HepG2 (cell line): ENCODE results near the gene SREBF1. TPM values are rescaled to one million over a fixed set of nuclear protein-coding genes. Genes with fewer than 3 reads are reported as not detected.

Experiments
- ETV6 ChIP-seq: sonication (generic); formaldehyde crosslinking; conservative IDR thresholded peaks from 2 replicates; pipeline ENCODE4 v1.4.0; 2020; ENCODE audit warnings: missing genetic modification reagents
- FOXK1 ChIP-seq: sonication (generic); formaldehyde crosslinking; IDR thresholded peaks from 2 replicates; pipeline ENCODE4 v1.4.0; 2020; ENCODE audit warnings: low read depth, missing genetic modification reagents, borderline replicate concordance
- IRX3 ChIP-seq: sonication (generic); formaldehyde crosslinking; IDR thresholded peaks from 2 replicates; pipeline ENCODE4 v1.8.1; 2023; ENCODE audit warnings: mild to moderate bottlenecking, low read depth, missing genetic modification reagents, borderline replicate concordance
- MED1 ChIP-seq: sonication (generic); formaldehyde crosslinking; IDR thresholded peaks from 2 replicates; pipeline ENCODE4 v1.4.0; 2020; ENCODE audit warnings: missing genetic modification reagents
- PHF20 ChIP-seq: sonication (generic); formaldehyde crosslinking; IDR thresholded peaks from 2 replicates; pipeline ENCODE4 v1.5.0; 2020; ENCODE audit warnings: mild to moderate bottlenecking, missing genetic modification reagents
- REXO4 ChIP-seq: sonication (generic); formaldehyde crosslinking; IDR thresholded peaks from 2 replicates; pipeline ENCODE4 v1.8.0; 2022; ENCODE audit warnings: missing genetic modification reagents, mild to moderate bottlenecking, borderline replicate concordance
- SP4 ChIP-seq: sonication (generic); formaldehyde crosslinking; IDR thresholded peaks from 2 replicates; pipeline ENCODE4 v1.8.1; 2023; ENCODE audit warnings: mild to moderate bottlenecking, missing genetic modification reagents
- ZFP90 ChIP-seq: sonication (generic); formaldehyde crosslinking; IDR thresholded peaks from 2 replicates; pipeline ENCODE4 v1.8.0; 2022; ENCODE audit warnings: missing genetic modification reagents, mild to moderate bottlenecking, inconsistent platforms, borderline replicate concordance
- ZNF660 ChIP-seq: sonication (generic); formaldehyde crosslinking; IDR thresholded peaks from 2 replicates; pipeline ENCODE4 v1.5.1; 2020; ENCODE audit warnings: mild to moderate bottlenecking, low read depth, missing genetic modification reagents, borderline replicate concordance
- polyA plus RNA-seq, 8 experiments: library from polyadenylated mRNA; depleted of rRNA in 3 of 8; stranded (reverse) in 7 of 8; unstranded in 1 of 8; fragments of >200 nt; fragmentation: Illumina TruSeq in 4 of 8; extraction: Trizol in 4 of 8; gene quantifications; 2 replicates each; pipeline versions ENCODE4 v1.2.1 to v1.2.3, GENCODE V29; 2011 to 2016; ENCODE audit warnings: low read depth in 4 of 8, missing spikeins in 1 of 8, mixed read lengths in 1 of 8; ENCODE audit not compliant: insufficient read depth in 1 of 8
- total RNA-seq, 5 experiments: library from RNA; depleted of rRNA; stranded (reverse); fragments of >200 nt; fragmentation: Illumina TruSeq; extraction: Trizol; gene quantifications; 2 replicates each; pipeline ENCODE4 v1.2.3, GENCODE V29; 2016; ENCODE audit warnings: low read depth in 1 of 5
- TF ChIP-seq, protein P1 (sequence below), 2 experiments: sonication (generic) in 1 of 2; formaldehyde crosslinking in 1 of 2; IDR thresholded peaks; 2 replicates each; pipeline versions ENCODE4 v1.4.0 to v1.6.1; 2016 to 2020; ENCODE audit warnings: borderline replicate concordance in 1 of 2, low read depth in 1 of 2, mild to moderate bottlenecking in 1 of 2, missing genetic modification reagents in 1 of 2
- TF ChIP-seq, protein P2 (sequence below): sonication (generic); formaldehyde crosslinking; IDR thresholded peaks from 2 replicates; pipeline ENCODE4 v1.8.1; 2023; ENCODE audit warnings: mild to moderate bottlenecking, missing genetic modification reagents, borderline replicate concordance
- TF ChIP-seq, protein P3 (sequence below): sonication (generic); formaldehyde crosslinking; IDR thresholded peaks from 2 replicates; pipeline ENCODE4 v1.5.1; 2020; ENCODE audit warnings: mild to moderate bottlenecking, missing genetic modification reagents, borderline replicate concordance
- TF ChIP-seq, protein P4 (sequence below): sonication (generic); formaldehyde crosslinking; IDR thresholded peaks from 2 replicates; pipeline ENCODE4 v1.5.1; 2020; ENCODE audit warnings: missing genetic modification reagents, mild to moderate bottlenecking, borderline replicate concordance
- TF ChIP-seq, protein P5 (sequence below): sonication (generic); formaldehyde crosslinking; IDR thresholded peaks from 2 replicates; pipeline ENCODE4 v1.4.0; 2020; ENCODE audit warnings: missing genetic modification reagents
- TF ChIP-seq, protein P6 (sequence below): sonication (generic); formaldehyde crosslinking; IDR thresholded peaks from 2 replicates; pipeline ENCODE4 v1.8.0; 2023; ENCODE audit warnings: mild to moderate bottlenecking, missing genetic modification reagents
- TF ChIP-seq, protein P7 (sequence below): sonication (generic); formaldehyde crosslinking; IDR thresholded peaks from 2 replicates; pipeline ENCODE4 v1.4.0; 2020; ENCODE audit warnings: low read depth, missing genetic modification reagents

The SREBF1 gene
- total and polyA plus RNA-seq, 2 of the 13 experiments (the other 11 are each of a cell fraction or from before 2014, with no cell fraction given), result 34.3 to 38.0 TPM

DNA sequence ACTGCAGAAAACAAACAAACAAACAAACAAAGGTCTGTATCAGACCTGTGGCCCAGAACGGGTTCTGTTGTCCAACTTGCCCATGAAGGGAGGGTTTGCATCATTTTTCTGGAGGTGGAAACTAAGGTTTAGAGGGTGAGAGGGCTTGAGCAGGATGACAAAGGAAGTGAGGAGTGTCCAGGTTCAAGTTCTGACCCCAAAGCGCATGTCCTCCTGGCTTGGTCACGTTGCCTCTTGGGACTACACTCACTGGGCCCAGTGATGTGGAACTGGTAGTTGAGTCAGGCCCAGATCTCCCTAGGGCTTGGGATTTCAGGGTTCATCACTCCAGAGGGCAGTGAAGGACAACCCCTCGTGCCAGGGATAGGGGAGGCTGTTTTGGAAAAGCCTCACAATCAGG lies 1.8 kb downstream of the SREBF1 start (continued):
- TF ChIP-seq, protein P1, sequence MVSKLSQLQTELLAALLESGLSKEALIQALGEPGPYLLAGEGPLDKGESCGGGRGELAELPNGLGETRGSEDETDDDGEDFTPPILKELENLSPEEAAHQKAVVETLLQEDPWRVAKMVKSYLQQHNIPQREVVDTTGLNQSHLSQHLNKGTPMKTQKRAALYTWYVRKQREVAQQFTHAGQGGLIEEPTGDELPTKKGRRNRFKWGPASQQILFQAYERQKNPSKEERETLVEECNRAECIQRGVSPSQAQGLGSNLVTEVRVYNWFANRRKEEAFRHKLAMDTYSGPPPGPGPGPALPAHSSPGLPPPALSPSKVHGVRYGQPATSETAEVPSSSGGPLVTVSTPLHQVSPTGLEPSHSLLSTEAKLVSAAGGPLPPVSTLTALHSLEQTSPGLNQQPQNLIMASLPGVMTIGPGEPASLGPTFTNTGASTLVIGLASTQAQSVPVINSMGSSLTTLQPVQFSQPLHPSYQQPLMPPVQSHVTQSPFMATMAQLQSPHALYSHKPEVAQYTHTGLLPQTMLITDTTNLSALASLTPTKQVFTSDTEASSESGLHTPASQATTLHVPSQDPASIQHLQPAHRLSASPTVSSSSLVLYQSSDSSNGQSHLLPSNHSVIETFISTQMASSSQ (IDR thresholded peaks at IDR 0.05; ENCODE audit: low read depth), result no peak
- TF ChIP-seq, protein P1 (CRISPR knock-in tag; IDR thresholded peaks at IDR 0.05; ENCODE audit: borderline replicate concordance), result no peak
- no peak for TF ChIP-seq IRX3
- TF ChIP-seq, protein P2, sequence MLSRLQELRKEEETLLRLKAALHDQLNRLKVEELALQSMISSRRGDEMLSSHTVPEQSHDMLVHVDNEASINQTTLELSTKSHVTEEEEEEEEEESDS, result no peak
- TF ChIP-seq PHF20 (CRISPR knock-in tag), result 0 out of 2 replicates have a peak, but pooled peaks have one; percentile 19
- no peak for TF ChIP-seq ZFP90
- peak; percentile 9; the same call in 1 of the 2 replicates for TF ChIP-seq MED1 (CRISPR knock-in tag)
- TF ChIP-seq, protein P3, sequence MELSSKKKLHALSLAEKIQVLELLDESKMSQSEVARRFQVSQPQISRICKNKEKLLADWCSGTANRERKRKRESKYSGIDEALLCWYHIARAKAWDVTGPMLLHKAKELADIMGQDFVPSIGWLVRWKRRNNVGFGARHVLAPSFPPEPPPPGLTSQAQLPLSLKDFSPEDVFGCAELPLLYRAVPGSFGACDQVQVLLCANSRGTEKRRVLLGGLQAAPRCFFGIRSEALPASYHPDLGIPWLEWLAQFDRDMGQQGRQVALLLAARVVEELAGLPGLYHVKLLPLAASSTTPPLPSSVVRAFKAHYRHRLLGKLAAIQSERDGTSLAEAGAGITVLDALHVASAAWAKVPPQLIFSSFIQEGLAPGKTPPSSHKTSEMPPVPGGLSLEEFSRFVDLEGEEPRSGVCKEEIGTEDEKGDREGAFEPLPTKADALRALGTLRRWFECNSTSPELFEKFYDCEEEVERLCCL, result no peak
- TF ChIP-seq, protein P4, sequence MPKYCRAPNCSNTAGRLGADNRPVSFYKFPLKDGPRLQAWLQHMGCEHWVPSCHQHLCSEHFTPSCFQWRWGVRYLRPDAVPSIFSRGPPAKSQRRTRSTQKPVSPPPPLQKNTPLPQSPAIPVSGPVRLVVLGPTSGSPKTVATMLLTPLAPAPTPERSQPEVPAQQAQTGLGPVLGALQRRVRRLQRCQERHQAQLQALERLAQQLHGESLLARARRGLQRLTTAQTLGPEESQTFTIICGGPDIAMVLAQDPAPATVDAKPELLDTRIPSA, result no peak
- TF ChIP-seq ETV6 (CRISPR knock-in tag), result no peak
- no peak for TF ChIP-seq FOXK1 (CRISPR knock-in tag)
- TF ChIP-seq, protein P5, sequence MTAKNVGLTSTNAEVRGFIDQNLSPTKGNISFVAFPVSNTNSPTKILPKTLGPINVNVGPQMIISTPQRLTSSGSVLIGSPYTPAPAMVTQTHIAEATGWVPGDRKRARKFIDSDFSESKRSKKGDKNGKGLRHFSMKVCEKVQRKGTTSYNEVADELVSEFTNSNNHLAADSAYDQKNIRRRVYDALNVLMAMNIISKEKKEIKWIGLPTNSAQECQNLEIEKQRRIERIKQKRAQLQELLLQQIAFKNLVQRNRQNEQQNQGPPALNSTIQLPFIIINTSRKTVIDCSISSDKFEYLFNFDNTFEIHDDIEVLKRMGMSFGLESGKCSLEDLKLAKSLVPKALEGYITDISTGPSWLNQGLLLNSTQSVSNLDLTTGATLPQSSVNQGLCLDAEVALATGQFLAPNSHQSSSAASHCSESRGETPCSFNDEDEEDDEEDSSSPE (CRISPR knock-in tag), result no peak
- TF ChIP-seq SP4 (CRISPR knock-in tag), result no peak
- TF ChIP-seq ZNF660, result no peak
- TF ChIP-seq REXO4 (CRISPR knock-in tag), result no peak
- TF ChIP-seq, protein P6, sequence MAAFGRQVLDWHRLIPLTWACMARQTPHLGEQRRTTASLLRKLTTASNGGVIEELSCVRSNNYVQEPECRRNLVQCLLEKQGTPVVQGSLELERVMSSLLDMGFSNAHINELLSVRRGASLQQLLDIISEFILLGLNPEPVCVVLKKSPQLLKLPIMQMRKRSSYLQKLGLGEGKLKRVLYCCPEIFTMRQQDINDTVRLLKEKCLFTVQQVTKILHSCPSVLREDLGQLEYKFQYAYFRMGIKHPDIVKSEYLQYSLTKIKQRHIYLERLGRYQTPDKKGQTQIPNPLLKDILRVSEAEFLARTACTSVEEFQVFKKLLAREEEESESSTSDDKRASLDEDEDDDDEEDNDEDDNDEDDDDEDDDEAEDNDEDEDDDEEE (CRISPR knock-in tag), result peak; percentile 32; the same call in 1 of the 2 replicates
- TF ChIP-seq, protein P7, sequence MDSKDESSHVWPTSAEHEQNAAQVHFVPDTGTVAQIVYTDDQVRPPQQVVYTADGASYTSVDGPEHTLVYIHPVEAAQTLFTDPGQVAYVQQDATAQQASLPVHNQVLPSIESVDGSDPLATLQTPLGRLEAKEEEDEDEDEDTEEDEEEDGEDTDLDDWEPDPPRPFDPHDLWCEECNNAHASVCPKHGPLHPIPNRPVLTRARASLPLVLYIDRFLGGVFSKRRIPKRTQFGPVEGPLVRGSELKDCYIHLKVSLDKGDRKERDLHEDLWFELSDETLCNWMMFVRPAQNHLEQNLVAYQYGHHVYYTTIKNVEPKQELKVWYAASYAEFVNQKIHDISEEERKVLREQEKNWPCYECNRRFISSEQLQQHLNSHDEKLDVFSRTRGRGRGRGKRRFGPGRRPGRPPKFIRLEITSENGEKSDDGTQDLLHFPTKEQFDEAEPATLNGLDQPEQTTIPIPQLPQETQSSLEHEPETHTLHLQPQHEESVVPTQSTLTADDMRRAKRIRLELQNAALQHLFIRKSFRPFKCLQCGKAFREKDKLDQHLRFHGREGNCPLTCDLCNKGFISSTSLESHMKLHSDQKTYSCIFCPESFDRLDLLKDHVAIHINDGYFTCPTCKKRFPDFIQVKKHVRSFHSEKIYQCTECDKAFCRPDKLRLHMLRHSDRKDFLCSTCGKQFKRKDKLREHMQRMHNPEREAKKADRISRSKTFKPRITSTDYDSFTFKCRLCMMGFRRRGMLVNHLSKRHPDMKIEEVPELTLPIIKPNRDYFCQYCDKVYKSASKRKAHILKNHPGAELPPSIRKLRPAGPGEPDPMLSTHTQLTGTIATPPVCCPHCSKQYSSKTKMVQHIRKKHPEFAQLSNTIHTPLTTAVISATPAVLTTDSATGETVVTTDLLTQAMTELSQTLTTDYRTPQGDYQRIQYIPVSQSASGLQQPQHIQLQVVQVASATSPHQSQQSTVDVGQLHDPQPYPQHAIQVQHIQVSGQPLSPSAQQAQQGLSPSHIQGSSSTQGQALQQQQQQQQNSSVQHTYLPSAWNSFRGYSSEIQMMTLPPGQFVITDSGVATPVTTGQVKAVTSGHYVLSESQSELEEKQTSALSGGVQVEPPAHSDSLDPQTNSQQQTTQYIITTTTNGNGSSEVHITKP (CRISPR knock-in tag), result no peak
